Gastroesophageal sphincter (tissue), 4 donors: ENCODE results near the gene A1BG. TPM values are rescaled to one million over a fixed set of nuclear protein-coding genes. Genes with fewer than 3 reads are reported as not detected.
A peak's percentile ranks its signal among the peaks of the same experiment; 100 is the strongest.

Source experiments
- ATAC-seq: fragments of 150-250 bp; one replicate; pipeline ENCODE4 v1.9.1; 2016; ENCODE audit warnings: mild to moderate bottlenecking, moderate library complexity
- H3K27ac ChIP-seq, 4 donors: fragments of 200-600 bp; sonication (generic) in 3 of 4; 1 replicate in 3 of 4; 2 replicates in 1 of 4; pipeline ENCODE4 v1.5.1; 2016 to 2019
- H3K27me3 ChIP-seq: fragments of 200-600 bp; sonication (generic); one replicate; pipeline ENCODE4 v1.5.1; 2019
- H3K36me3 ChIP-seq, 2 donors: fragments of 200-600 bp; sonication (generic); one replicate each; pipeline ENCODE4 v1.5.1; 2019; ENCODE audit warnings: control low read depth in 1 of 2
- H3K4me1 ChIP-seq, 3 donors: fragments of 200-600 bp; sonication (generic); 1 replicate in 2 of 3; 2 replicates in 1 of 3; pipeline ENCODE4 v1.5.1; 2016 to 2019; ENCODE audit warnings: control low read depth in 2 of 3
- H3K4me3 ChIP-seq, 2 donors: fragments of 200-600 bp; sonication (generic); one replicate each; pipeline ENCODE4 v1.5.1; 2019; ENCODE audit warnings: mild to moderate bottlenecking in 1 of 2, moderate library complexity in 1 of 2
- H3K9me3 ChIP-seq, 3 donors: fragments of 200-600 bp; sonication (generic); one replicate each; pipeline ENCODE4 v1.5.1; 2017 to 2019; ENCODE audit warnings: control low read depth in 2 of 3
- EP300 ChIP-seq: sonication (generic); formaldehyde crosslinking; IDR thresholded peaks from one replicate; pipeline ENCODE4 v1.6.1; 2017; ENCODE audit warnings: antibody characterized with exemption, mild to moderate bottlenecking
- POLR2A ChIP-seq, 2 donors: fragments of 450-650 bp; IDR thresholded peaks; one replicate each; pipeline ENCODE4 v1.6.1; 2017; ENCODE audit warnings: antibody characterized with exemption in 2 of 2, mild to moderate bottlenecking in 2 of 2, moderate library complexity in 1 of 2
- POLR2AphosphoS5 ChIP-seq: sonication (generic); formaldehyde crosslinking; IDR thresholded peaks from one replicate; pipeline ENCODE4 v1.6.1; 2017; ENCODE audit warnings: antibody characterized with exemption
- WGBS, 2 donors: methylation state at CpG; one replicate each; pipeline ENCODE4 v1.1.5; 2018; ENCODE audit warnings: low coverage in 1 of 2; 5-methylcytosine and 5-hydroxymethylcytosine counted together
- total RNA-seq, 4 donors: library from RNA; depleted of rRNA; stranded (reverse); fragments of >200 nt; gene quantifications; one replicate each; pipeline ENCODE4 v1.1.0, GENCODE V29; 2016
- TF ChIP-seq, protein P1 (sequence below), 4 experiments: fragments of 200-600 bp in 2 of 4; fragments of 450-650 bp in 2 of 4; sonication (generic) in 1 of 4; IDR thresholded peaks; one replicate each; pipeline ENCODE4 v1.5.1; 2017 to 2019; ENCODE audit warnings: antibody characterized with exemption in 4 of 4, mild to moderate bottlenecking in 2 of 4, moderate library complexity in 2 of 4

The A1BG gene
- total RNA-seq, 4 donors from 2014 or later = 2.3 to 20.7 (median 7.5) TPM

DNA sequence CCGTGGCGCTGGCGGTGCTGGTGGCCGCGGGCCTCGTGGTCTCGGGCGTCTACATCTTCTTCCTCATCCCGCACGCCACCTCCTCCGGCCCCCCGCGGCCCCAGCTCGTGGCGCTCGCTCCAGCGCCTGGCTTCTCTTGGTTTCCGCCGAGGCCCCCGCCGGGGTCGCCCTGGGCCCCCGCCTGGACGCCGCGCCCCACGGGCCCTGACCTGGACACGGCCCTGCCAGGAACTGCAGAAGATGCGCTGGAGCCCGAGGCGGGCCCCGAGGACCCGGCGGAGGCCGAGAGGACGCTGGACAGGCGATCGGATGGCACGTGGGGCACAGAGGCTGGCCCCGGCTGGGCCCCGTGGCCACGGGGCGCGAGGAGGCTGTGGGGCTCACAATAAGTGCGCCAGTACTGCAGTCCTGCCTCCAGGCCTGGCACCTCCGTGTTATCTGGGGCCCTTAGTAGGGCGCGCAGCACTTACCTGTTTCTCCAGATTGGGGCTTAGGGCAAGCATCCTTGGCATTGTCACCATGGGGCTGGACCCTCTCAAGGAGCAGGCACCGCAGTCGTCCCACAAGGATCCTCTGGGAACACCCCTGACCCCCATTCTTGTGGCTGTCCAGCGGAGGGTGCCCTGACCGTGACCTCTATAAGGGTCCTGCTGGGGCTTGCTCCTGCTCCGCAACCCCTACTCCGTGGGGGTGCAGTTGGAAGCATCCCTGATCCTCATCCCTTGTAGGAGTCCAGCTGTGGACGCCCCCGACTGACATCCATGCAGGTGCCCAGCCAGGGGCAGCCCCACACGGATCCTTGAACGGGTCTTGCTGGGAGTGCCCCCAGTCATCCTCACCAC lies 43.6 kb upstream of the A1BG start:
- TF ChIP-seq EP300 = no peak
- TF ChIP-seq, protein P1, sequence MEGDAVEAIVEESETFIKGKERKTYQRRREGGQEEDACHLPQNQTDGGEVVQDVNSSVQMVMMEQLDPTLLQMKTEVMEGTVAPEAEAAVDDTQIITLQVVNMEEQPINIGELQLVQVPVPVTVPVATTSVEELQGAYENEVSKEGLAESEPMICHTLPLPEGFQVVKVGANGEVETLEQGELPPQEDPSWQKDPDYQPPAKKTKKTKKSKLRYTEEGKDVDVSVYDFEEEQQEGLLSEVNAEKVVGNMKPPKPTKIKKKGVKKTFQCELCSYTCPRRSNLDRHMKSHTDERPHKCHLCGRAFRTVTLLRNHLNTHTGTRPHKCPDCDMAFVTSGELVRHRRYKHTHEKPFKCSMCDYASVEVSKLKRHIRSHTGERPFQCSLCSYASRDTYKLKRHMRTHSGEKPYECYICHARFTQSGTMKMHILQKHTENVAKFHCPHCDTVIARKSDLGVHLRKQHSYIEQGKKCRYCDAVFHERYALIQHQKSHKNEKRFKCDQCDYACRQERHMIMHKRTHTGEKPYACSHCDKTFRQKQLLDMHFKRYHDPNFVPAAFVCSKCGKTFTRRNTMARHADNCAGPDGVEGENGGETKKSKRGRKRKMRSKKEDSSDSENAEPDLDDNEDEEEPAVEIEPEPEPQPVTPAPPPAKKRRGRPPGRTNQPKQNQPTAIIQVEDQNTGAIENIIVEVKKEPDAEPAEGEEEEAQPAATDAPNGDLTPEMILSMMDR (IDR thresholded peaks at IDR 0.05) = no peak
- no peak for TF ChIP-seq POLR2AphosphoS5
- no peak for TF ChIP-seq POLR2A (IDR thresholded peaks at IDR 0.05)
- Histone ChIP-seq H3K9me3 (no peaks in the 10 kb centered on the region), H3K27ac (no peak overlapping the region), H3K4me1 (peaks cover 0 to 37% (median 11%) of the 10 kb centered on the region in 3 donors), H3K36me3 (peaks cover 0 to 36% of the 10 kb centered on the region in 2 donors), H3K27me3 (peaks cover 38% of the 10 kb centered on the region), H3K4me3 (no peak overlapping the region)
- WGBS, 2 donors = 0% methylated on average over 4 of the region's 58 CpGs; no CpG with 5 or more reads in 1 of the 2 donors
- ATAC-seq = no peak

DNA sequence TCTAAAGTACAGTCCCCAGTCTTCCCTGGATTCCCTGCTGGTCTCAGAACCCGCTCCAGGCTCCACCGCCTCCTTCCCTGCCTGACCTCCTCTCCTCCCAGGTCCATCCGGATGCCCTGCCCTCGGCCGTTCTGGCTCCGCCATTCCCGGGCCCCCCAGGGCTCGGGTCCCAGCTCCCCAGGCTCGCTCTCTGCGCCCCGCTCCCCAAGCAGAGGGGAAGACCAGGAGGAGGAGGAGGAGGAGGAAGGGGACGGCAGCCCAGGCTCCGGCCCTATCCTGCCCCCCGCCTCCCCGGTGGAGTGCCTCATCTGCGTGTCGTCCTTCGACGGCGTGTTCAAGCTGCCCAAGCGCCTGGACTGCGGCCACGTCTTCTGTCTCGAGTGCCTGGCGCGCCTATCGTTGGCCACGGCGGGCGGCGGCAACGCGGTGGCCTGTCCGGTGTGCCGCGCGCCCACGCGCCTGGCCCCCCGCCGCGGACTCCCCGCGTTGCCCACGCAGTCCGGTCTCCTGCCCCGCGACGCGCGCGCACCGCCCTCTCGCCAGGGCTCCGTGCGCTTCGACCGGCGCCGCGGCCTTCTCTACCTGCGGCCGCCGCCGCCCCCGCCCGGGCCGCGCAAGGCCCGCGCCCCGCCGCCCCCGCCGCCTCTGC lies 42.8 kb upstream of the A1BG start:
- H3K36me3 ChIP-seq = peaks cover 0 to 44% of the 10 kb centered on the region in 2 donors

DNA sequence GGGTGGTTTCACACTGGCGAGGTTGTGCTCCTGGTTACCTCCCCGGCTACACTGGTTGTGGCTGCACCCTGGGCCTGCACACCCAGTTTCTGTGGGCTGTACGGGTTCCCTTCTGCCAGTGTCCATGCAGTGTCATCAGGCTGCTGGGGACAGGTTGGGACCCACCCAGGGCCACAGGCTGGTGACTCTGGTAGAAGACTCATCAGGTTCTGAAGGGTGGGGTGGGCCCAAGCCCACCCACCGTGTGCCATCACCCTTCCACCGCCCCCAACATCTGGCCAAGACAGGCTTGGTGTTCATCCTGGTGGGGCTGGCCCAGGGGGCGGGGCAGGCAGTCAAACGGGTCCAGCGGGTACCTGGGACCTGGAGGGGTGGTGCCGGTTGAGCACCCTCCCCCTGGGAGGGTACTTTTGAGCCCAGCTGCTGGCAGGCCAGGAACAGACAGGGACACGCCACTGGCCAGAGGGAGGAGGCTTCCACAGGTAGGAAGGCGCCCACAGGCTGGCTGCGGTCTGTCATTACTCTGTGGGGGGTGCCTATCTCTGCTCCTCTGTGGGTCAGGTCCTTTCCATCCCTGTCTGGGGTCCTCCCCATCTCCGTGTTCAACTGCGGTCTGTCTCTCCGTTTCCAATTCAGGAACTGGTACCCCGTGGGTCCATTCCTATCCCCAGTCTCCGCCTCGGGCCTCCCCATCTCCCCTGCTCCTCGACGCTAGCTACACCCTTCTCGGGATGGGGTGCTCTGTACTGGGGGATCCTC lies 42.1 kb upstream of the A1BG start, which contains the start of gene RNF225:
RNF225 (plus strand) TSS at position 437 of the 759 bp plus-strand sequence. CDS start 434 bp downstream, outside the sequence.
- peaks cover 0 to 33% (median 6%) of the 10 kb centered on the region in 3 donors for H3K4me1 ChIP-seq
- H3K4me3 ChIP-seq = peak within 1 kb of the TSS in 1 of 2 donors; percentile 22
- ATAC-seq = no peak
- H3K9me3 ChIP-seq = no peaks in the 10 kb centered on the region
- peaks cover 38% of the 10 kb centered on the region for H3K27me3 ChIP-seq
- H3K27ac ChIP-seq = no peak within 1 kb of the TSS
- TF ChIP-seq EP300 = no peak
- TF ChIP-seq, protein P1 (IDR thresholded peaks at IDR 0.05) = no peak
- TF ChIP-seq POLR2A (IDR thresholded peaks at IDR 0.05) = no peak
- no peak for TF ChIP-seq POLR2AphosphoS5
- 15 to 43% methylated on average over 4 of the region's 21 CpGs for WGBS, 2 donors
- peaks cover 0 to 51% of the 10 kb centered on the region in 2 donors for H3K36me3 ChIP-seq

More for the DNA sequence above, 42.8 kb upstream of the A1BG start:
- peaks cover 38% of the 10 kb centered on the region for H3K27me3 ChIP-seq
- H3K4me3 ChIP-seq = peak overlapping the region in 1 of 2 donors; percentile 22
- H3K27ac ChIP-seq = no peak overlapping the region
- H3K4me1 ChIP-seq = peaks cover 0 to 33% (median 11%) of the 10 kb centered on the region in 3 donors
- no peaks in the 10 kb centered on the region for H3K9me3 ChIP-seq
- WGBS, 2 donors = 11 to 40% methylated on average over 1 to 11 of the region's 75 CpGs
- TF ChIP-seq POLR2AphosphoS5 (no peak), POLR2A (IDR thresholded peaks at IDR 0.05) (no peak), EP300 (no peak)
- TF ChIP-seq, protein P1 (IDR thresholded peaks at IDR 0.05) = no peak
- no peak for ATAC-seq

DNA sequence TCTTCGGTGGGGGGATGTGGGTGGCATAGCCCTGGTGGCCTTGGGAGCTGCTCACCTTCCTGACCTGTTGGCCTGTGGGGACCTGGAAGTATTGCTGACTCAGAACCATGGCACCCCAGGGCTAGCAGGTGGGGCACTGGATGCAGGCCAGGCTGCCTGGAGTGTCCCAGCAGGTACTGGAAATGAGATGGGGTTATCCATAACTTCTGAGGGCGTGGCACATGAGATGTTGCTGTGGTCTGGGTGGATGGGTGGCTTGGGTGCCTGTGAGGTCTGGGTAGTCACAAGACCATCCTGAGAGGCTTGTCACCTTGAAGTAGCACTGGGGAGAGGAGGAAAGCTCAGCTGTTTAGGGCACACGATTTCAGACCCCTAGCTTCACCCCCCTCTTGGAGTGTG lies 41.5 kb upstream of the A1BG start:
- no peak overlapping the region for H3K27ac ChIP-seq
- H3K27me3 ChIP-seq = peaks cover 38% of the 10 kb centered on the region
- peaks cover 0 to 55% of the 10 kb centered on the region in 2 donors for H3K36me3 ChIP-seq

More for the DNA sequence above, 41.5 kb upstream of the A1BG start:
- TF ChIP-seq POLR2A (IDR thresholded peaks at IDR 0.05) (no peak), POLR2AphosphoS5 (no peak), EP300 (no peak)
- TF ChIP-seq, protein P1 (IDR thresholded peaks at IDR 0.05) = no peak
- no peak overlapping the region for H3K4me3 ChIP-seq
- WGBS, 2 donors = 20 to 58% methylated on average over 1 to 2 of the region's 3 CpGs
- H3K9me3 ChIP-seq = no peaks in the 10 kb centered on the region
- ATAC-seq = no peak
- peaks cover 0 to 33% (median 3%) of the 10 kb centered on the region in 3 donors for H3K4me1 ChIP-seq
